ENCODE data around the gene MIPOL1.
A peak's percentile ranks its signal among the peaks of the same experiment; 100 is the strongest.
"Not testable (repeated sequence)": the region's sequence is repeated elsewhere in the genome, so short reads cannot be mapped to it uniquely, and the experiment has no call there.

Gene MIPOL1, protein sequence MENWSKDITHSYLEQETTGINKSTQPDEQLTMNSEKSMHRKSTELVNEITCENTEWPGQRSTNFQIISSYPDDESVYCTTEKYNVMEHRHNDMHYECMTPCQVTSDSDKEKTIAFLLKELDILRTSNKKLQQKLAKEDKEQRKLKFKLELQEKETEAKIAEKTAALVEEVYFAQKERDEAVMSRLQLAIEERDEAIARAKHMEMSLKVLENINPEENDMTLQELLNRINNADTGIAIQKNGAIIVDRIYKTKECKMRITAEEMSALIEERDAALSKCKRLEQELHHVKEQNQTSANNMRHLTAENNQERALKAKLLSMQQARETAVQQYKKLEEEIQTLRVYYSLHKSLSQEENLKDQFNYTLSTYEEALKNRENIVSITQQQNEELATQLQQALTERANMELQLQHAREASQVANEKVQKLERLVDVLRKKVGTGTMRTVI

DNA sequence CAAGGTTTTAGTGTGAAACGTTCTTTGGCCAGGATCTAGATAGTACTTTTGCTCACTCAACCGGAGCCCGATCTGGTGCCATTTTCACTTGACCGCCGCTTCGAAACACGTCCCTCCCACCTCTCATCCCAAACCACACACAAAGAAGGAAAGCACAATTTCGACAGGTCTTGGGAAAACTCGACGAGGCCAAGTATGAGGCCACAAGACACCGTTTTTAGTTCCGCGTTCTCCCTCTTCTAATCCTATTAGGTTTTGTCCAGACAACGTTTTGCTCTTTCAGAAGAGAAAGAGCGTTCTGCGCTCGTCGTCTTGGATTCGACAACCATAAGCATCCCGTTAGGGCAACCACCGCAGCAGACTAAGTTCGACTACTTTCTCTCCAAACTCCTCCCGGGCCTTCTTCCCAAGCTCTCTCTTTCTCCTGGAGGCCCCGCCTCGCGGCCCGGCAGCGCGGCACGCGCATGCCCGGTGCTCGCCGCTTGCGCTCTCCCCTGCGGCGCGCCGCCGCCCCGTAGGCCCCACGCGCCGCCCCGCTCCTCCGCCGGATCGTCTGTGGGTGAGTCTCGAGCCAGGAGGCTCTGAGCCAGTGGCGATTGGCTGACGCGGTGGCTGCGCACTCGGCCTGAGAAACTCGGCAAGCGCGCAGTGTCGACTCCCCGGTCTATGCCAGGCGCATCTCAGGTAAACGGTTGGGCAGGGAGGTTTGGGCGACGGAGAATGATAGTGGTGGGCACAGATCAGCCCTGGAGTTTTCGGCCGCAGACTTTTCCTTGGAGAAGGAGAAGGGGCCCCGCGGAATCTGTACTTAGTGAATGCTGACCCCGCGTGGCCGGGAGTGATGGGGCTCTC lies at the start of gene MIPOL1:
TSS of gene MIPOL1 (plus strand) at position 517 of the 852 bp plus-strand sequence. CDS start 49,952 bp downstream, outside the sequence.
- DNase-seq (ENCODE audit: low read depth in 2 of 2): peak; percentile 2 to 3

- no peak for DNase-seq (ENCODE audit: low read depth in 2 of 2)
Observed at GRCh38 chr14:37150414-37150813, 47.3 kb upstream of the MIPOL1 start.

DNA sequence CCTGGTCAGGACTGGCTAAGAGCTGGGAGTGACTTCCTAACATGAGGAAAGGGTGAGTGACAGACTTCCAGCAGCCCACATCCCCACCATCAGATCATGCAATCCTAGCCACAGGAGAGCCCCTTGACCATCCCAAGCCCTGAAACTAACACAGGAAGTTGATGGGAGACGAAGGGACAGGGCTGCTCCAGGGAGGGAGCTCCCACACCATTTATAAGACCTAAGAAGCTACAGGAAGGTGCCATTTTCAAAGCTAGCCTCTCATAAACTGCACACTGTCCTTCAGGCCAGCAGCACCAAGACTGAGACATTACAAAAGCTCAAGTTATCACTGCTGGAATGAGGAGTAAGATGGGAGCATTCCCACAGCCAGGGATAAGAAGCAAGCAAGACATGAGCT lies 44.7 kb upstream of the MIPOL1 start:
- DNase-seq (ENCODE audit: low read depth in 2 of 2): no peak

- DNase-seq (ENCODE audit: low read depth in 2 of 2): no peak
Observed at GRCh38 chr14:37153483-37153882, 44.3 kb upstream of the MIPOL1 start.

GRCh38 chr14:37157987-37158386 lies 39.8 kb upstream of the MIPOL1 start:
- no peak for DNase-seq (ENCODE audit: low read depth in 2 of 2)

DNA sequence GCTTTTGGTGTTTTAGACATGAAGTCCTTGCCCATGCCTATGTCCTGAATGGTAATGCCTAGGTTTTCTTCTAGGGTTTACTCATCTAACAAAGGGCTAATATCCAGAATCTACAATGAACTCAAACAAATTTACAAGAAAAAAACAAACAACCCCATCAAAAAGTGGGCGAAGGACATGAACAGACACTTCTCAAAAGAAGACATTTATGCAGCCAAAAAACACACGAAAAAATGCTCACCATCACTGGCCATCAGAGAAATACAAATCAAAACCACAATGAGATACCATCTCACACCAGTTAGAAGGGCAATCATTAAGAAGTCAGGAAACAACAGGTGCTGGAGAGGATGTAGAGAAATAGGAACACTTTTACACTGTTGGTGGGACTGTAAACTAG lies 35.4 kb upstream of the MIPOL1 start:
- not testable (repeated sequence) for DNase-seq (ENCODE audit: low read depth in 2 of 2)

- no peak for DNase-seq (ENCODE audit: low read depth in 2 of 2)
Observed at GRCh38 chr14:37165794-37166193, 31.9 kb upstream of the MIPOL1 start.

GRCh38 chr14:37167151-37168047 lies 30.3 kb upstream of the MIPOL1 start:
- DNase-seq (ENCODE audit: low read depth in 2 of 2): no peak

GRCh38 chr14:37168721-37169120 lies 29.0 kb upstream of the MIPOL1 start:
- DNase-seq (ENCODE audit: low read depth in 2 of 2): no peak

DNA sequence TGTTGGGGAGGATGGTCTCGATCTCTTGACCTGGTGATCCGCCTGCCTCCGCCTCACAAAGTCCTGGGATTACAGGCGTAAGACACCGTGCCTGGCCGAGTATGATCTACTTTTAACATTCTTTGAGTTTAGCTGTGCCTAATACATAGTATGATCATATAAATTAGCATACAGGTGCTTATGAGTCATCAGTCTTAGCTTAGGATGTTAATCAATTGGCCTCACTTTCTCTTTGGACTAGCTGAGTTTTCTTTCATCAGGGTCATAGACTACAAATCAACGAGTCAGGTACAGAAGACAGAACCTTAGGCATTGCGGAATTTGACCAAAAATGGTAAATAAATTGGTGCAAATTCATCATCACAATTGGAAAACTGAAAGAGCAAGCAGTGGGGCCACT lies 27.5 kb upstream of the MIPOL1 start:
- DNase-seq (ENCODE audit: low read depth in 2 of 2): no peak

GRCh38 chr14:37170993-37171392 lies 26.7 kb upstream of the MIPOL1 start:
- DNase-seq (ENCODE audit: low read depth in 2 of 2): no peak

- DNase-seq (ENCODE audit: low read depth in 2 of 2): no peak
Observed at GRCh38 chr14:37171678-37172023, 26.1 kb upstream of the MIPOL1 start.

DNA sequence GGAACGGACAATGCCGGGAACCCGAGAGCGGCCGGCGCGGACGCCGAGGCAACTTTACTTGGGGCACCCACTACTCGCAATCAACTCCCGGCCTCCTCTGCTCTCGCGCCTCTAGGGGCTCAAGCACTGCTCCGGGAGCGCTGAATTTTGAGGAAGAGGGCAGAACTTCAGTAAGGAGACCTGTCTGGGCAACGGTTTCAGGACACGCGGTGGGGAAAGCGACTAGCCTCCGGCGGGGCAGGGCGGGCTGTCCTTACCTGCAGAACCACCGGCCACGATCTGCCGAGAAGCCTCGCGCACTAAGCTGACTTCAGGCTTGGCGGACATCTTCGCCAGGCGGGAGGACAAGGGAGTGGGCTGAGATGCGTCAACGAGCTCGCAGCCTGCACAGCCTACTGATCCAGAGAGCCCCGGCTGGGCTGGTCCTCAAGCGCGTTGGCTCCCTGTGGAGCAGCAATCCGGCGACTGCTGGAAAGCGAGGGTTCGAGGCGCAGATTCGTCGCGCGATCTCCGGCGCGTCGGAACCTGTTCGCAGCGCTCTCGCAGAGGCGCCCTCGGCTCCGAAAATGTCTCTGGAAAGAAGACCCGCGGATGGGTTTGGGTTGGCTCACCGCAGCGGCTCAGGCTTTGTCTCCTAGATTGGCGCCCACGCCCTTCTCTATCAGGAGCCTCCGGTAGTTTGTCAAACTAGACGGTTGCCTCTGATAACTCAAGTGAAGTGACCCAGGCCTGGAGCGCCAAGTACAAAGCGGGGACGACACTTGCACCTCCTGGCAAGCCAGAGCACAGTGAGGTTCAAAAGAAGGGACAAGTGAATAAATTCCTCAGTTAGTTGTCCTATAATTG lies 25.5 kb upstream of the MIPOL1 start, which contains the start of gene SLC25A21:
TSS of gene SLC25A21 (minus strand) at position 583 of the 846 bp plus-strand sequence.
- no peak for DNase-seq (ENCODE audit: low read depth in 2 of 2)

DNA sequence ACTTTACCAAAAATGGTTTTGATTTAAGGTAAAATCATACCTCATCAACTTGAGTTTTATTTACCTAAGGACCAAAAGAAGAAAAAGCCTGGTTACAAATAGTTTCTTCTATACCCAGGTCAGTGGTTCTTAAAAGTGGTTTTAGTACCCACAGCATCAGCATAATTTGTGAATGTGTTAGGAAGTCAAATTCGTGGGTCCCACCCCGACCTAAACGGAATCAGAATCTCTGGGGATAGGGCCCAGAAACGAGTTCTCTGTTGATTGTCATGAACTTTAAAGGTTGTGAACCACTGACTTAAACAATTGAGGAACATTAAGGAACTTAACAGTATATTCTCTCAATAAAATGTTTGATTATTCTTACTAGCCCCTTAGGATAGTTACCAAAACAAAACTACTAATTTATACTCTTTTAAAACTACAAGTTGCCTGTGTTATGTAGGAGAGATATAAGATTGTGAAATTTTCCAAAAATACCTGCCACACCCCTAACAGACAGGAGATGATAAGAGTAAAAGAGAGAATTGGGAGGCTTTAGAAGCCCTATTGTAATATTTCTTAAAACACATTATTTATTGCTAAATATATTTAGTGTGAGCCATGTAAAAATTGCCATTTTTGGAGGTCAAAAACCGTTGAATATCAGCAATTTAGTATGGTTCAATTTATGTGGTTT lies 24.7 kb upstream of the MIPOL1 start:
- no peak for DNase-seq (ENCODE audit: low read depth in 2 of 2)

DNA sequence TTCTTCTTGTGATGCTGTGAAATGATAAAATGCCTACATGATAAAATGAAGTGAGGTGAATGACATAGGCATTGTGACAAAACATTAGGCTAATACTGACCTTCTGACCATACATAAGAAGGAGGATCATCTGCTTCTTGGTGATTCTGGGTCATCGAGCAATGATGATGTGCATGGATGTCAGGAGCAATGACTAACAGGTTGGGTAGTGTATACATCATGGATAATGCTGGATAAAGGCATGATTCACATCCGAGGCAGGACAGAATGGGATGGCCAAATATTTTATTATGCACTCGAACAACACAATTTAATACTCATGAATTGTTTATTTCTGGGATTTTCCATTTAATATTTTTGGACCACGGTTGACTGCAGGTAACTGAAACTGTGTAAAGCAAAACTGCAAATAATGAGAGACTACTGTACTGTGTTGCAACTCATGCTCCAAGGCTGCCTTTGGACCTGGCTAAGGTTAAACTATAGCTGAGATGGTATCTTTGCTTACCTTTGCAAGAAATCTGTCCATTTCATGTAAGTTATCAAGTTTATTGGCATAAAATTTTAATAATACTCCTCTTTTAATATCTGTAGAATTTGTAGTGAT lies 17.7 kb upstream of the MIPOL1 start:
- DNase-seq (ENCODE audit: low read depth in 2 of 2): no peak

- not testable (repeated sequence) for DNase-seq (ENCODE audit: low read depth in 2 of 2)
Observed at GRCh38 chr14:37180886-37181285, 16.9 kb upstream of the MIPOL1 start.

GRCh38 chr14:37181441-37181840 lies 16.3 kb upstream of the MIPOL1 start:
- no peak for DNase-seq (ENCODE audit: low read depth in 2 of 2)

DNA sequence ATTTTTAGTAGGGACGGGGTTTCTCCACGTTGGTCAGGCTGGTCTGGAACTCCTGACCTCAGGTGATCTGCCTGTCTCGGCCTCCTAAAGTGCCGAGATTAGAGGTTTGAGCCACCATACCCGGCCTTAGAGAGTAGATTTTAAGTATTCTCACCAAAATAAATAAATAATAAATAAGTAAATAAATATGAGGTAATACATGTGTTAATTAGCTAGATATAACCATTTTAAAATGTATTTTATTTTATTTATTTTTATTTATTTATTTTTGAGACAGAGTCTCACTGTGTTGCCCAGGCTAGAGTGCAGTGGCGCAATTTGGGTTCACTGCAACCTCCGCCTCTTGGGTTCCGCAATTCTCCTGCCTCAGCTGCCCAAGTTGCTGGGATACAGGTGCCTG lies 13.2 kb upstream of the MIPOL1 start:
- DNase-seq (ENCODE audit: low read depth in 2 of 2): not testable (repeated sequence)

DNA sequence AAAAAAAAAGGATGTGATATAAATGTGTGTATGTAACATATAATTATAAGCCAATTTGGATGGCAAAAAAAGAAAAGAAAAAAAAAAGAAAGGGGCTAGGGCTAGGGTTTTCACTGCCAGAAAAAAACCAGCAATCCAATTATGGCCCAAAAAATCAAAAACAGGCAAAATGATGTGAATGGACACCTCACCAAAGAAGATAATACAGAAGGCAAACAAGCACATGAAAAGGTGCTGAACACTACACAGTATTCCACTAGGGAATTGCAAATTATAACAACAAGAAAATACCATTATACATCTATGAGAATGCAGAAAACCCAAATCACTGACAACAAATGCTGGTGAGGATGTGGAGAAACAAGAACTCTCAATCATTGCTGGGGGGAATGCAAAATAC lies 12.1 kb upstream of the MIPOL1 start:
- no peak for DNase-seq (ENCODE audit: low read depth in 2 of 2)

DNA sequence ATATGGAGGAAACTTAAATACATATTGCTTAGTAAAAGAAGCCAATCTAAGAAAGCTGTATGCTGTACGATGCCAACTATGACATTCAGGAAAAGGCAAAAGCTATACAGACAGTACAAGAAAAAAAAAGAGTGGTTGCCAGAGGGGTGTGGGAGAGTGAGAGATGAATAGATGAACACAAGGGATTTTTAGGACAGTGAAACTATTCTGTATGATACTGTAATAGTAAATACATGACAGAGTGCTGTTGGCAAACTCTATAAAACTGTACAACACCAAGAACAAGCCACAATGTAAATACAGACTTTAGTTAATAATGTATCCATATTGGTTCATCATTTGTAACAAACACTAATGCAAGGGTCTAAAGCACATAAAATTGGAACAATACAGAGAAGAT lies 10.9 kb upstream of the MIPOL1 start:
- DNase-seq (ENCODE audit: low read depth in 2 of 2): no peak

Measured in stimulated activated CD8-positive, alpha-beta memory T cell treated with anti-CD3 and anti-CD28 coated beads, Interleukin-2, amount 100 ng/mL, for 48 hours (primary cell).